OCI-LY3 (cell line): ENCODE measurements around the gene IFNAR1.

Experiments used
- EZH2phosphoT487 ChIP-seq: fragments of 200-600 bp; shearing (Covaris generic); IDR thresholded peaks from 2 replicates; pipeline ENCODE4 v1.6.1; 2018; ENCODE audit warnings: antibody characterized with exemption, mixed run types, low read depth
- TF ChIP-seq, protein P1 (sequence below): fragments of 200-600, 300-600 bp; sonication (generic); IDR thresholded peaks from 2 replicates; pipeline ENCODE4 v1.5.1; 2014; ENCODE audit warnings: antibody characterized with exemption, low read length, low read depth

DNA sequence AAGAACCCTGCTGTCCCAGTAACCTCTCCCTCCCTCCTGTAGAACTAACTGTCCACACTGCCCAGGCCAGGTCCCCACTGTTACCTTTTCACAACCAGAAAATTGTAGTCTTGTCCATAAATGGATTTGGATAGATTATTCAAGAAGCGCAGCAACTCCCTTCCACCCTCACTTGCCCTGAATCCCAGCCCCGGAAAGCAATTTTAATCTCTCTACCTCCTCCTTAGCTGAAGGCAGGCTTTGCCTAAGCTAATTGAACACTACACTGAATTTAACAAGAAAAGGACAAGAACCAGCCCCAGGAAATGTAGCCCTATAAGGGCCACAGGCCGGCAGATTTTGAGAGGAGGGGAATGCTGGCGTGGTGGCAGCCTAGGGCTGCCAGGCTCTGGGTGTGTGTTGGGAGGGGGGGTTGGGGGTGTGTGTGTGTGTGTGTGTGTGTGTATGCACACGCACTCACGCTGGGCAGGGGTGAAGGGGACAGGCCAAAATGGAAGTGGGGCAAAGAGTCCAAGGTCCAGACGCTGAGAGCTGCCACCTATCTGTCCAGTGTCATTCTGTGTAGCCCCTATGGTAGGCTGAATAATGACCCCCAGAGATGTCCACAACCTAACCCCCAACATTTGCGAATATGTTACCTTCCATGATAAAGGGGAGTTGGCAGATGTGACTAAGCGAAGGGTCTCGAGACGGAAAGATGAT, 67.7 kb downstream of the IFNAR1 start:
- TF ChIP-seq, protein P1, sequence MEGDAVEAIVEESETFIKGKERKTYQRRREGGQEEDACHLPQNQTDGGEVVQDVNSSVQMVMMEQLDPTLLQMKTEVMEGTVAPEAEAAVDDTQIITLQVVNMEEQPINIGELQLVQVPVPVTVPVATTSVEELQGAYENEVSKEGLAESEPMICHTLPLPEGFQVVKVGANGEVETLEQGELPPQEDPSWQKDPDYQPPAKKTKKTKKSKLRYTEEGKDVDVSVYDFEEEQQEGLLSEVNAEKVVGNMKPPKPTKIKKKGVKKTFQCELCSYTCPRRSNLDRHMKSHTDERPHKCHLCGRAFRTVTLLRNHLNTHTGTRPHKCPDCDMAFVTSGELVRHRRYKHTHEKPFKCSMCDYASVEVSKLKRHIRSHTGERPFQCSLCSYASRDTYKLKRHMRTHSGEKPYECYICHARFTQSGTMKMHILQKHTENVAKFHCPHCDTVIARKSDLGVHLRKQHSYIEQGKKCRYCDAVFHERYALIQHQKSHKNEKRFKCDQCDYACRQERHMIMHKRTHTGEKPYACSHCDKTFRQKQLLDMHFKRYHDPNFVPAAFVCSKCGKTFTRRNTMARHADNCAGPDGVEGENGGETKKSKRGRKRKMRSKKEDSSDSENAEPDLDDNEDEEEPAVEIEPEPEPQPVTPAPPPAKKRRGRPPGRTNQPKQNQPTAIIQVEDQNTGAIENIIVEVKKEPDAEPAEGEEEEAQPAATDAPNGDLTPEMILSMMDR: no peak
- no peak for TF ChIP-seq EZH2phosphoT487
